GM18499 (cell line): ENCODE data around the gene ARTN.

Experiments
- ATAC-seq: cut with Tn5 transposase; IDR thresholded peaks from one replicate; pipeline ENCODE4 v1.9.1; 2021; ENCODE audit warnings: moderate number of reproducible peaks; ENCODE audit not compliant: insufficient read depth, unreplicated experiment

Gene ARTN

GRCh38 chr1:43921022-43921421 lies 12.6 kb upstream of the ARTN start:
- ATAC-seq, result no peak

DNA sequence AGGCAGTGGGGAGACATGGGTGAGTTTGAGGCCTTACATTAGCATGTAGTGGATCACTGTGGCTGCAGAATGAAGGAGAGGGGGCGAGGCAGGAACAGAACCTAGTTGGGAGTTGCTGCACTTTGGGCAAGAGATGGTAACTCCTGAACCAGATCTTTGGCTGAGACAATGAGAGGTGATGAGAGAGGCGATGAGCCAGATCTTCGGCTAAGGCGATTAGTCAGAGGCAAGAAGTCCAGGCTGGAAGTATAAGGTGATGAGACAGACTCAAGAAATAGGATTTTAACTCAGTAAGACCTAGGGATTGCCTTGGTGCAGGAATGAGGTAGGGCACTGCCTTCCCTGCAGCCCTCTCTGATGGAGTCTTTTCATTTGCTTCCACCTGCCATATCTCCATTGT lies 9.1 kb upstream of the ARTN start:
- ATAC-seq, result no peak

- ATAC-seq, result no peak
Measured at GRCh38 chr1:43925846-43926245, 7.8 kb upstream of the ARTN start.

GRCh38 chr1:43930168-43930948 lies 3.2 kb upstream of the ARTN start:
- ATAC-seq, result no peak

- no peak for ATAC-seq
Measured at GRCh38 chr1:43930949-43931275, 2.7 kb upstream of the ARTN start.

DNA sequence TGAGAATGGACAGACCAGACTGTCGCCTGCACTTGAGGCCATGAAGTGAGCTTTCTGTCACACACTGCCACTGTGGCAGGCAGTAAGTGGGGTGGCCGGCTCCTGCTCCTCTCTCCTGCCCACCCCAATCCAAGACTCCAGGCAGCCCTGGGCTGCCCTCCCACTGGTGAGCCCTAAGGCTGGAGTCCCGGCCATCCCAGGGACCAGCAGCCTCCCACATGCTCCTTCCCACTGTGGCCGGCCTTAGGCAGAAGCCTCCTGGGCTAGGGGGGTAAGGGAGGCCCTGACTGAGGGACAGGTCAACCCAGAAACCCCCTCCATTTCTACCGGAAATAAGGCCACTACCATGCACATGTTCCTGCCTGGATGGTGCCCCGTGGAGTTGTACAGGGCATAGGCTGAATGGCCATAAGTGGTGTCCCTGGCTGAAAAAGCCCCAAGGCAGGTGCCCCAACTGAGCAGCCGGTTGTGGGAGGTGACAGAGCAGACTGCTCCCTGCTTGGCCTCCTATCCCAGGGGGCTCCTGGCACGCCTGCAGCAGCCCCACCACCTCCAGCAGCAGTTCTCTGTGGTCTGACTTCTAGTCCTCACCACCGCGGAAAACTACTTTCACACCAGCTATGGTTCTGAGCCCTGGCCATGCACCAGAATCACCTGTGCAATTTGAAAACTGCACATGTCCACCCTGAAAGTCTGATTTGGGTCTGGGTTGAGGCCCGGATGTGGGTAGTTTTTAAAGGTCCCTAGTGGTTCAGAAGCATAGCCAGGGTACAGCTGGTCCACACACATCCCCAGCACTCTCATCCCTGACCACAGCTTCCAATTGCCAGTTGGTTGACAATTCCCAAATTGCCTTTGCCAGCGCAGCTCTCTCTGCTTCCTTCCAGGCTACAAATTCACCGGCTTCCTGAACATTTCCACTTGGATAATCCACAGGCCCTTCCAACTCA lies 1.6 kb upstream of the ARTN start:
- no peak for ATAC-seq

GRCh38 chr1:43932786-43933385 lies 715 bp upstream of the ARTN start:
- no peak for ATAC-seq

DNA sequence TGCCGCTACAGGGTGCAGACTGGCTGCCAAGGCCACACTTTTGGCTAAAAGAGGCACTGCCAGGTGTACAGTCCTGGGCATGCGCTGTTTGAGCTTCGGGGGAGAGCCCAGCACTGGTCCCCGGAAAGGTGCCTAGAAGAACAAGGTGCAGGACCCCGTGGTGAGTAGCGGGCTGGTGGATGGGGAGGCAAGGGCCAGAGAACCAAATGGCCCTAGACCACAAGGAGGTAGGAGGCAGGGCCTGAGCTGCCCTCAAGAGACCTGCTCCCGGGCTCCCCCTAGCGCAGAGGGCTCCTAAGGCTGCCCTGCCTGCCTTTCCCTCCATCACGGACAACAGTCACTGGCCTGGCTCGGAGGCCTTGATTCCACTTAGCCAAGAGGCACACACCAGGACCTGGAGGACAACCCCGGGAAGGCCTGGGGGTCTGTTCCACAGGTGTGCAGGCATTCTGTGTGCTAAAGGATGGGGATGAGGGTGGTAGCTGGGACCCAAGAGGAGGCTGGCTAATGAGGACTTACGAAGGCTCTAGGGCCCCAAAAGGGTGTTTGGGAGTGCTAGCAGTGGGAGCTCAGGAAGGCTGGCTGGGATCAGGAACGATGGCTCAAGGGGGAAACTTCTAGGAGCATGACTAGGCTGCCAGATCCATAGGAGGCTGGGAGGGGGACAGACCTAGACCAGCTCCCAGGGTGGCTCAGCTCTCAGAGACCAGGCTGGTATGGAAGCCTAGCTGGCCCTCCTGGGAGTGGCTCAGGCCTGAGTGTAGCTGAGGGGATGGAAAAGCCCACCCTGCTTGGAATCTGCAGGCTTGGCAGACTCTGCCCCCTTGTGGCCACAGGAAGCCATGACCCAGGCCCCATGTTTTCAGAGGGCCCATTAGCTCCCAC lies 742 bp downstream of the ARTN start:
- no peak for ATAC-seq

DNA sequence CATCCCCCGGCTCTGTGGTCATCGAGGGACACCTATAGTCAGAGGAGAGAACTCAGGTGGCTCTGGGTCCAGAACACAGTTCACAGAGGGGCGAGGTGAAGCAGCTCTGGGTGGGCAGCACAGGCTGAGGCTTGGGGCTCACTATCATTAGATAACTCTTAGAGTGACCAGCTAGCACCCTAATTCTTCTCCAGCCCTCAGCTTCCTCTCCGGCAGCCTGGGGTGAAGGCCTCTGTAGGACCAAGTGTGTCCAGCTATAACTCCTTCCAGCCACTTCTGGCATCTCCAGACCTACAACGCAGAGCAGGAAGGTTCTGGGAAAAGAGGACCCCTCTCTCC lies 1.4 kb downstream of the ARTN start:
- no peak for ATAC-seq

GRCh38 chr1:43935711-43936427 lies 2.3 kb downstream of the ARTN start:
- ATAC-seq, result no peak

- ATAC-seq, result no peak
Measured at GRCh38 chr1:43936431-43937151, 3.0 kb downstream of the ARTN start.

DNA sequence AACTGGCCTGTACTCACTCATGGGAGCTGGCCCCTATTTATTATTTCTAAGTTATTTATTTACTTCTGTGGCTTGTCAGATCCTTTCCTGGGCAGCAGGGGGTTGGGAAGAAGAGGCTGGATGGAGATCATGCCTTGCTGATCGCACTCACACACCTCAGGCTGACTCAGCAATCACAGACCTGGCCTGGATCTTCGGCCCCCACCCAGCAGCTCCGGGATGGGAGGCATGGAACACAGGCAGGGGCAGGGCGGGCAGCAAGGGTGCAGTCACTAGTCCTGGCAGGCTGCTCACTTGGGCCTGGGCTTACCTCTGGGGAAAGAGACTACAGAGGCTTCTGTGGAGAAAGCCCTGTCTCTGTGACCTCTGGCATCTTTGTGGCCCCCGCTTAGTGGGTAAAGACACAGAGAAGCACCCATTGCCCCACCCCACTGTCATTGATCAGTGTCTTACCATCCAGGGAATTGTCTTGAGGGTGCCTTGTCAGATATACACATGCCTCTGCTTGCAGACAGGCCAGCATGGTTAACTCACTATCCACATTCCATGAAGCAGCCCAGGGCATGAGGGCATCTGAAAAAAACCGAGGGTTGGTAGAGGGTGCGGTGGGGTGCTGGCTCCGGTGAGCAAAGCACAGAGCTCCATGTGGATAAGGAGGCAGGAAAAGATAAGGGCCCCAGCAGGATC lies 3.7 kb downstream of the ARTN start:
- ATAC-seq, result no peak

DNA sequence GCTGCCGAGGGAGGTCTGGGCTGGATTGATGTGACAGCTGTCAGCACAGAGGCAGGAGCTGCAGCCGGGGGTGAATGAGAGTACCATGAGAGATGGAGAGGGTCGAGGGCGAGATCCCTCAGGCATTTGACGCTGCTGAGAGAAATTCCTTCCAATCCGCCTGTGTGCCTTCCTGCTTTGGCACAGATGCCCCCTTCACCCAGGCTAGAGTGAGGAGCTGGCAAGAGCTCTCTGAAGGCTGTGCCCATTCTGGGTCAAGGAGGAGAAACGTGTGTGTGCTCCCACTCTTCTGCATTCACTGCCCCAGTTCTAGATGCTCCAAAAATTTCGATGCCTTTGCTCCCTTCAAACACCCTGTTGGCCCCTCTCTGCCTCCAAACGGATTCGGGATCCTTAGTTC lies 4.8 kb downstream of the ARTN start:
- no peak for ATAC-seq

GRCh38 chr1:43938892-43939587 lies 5.4 kb downstream of the ARTN start:
- no peak for ATAC-seq

DNA sequence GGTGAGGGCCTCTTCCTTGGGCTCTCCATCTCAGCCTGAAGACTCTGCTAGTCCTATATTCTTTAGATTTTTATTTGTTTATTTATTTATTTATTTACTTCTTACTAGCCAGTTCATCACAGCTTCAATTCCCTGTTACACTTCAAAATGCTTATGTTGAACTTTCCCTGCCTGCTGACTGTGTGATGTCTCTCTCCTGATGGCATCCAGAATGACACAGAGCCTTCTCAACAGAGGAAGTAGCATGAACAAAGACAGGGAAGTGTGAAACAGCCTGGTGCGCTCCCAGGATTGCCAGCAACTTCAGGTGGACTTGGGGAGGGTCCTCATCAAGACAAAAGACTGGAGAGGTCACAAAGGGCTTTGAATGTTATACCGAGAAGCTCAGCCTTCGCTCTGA lies 8.8 kb downstream of the ARTN start:
- no peak for ATAC-seq

- ATAC-seq, result no peak
Measured at GRCh38 chr1:43944860-43945259, 11.3 kb downstream of the ARTN start.

DNA sequence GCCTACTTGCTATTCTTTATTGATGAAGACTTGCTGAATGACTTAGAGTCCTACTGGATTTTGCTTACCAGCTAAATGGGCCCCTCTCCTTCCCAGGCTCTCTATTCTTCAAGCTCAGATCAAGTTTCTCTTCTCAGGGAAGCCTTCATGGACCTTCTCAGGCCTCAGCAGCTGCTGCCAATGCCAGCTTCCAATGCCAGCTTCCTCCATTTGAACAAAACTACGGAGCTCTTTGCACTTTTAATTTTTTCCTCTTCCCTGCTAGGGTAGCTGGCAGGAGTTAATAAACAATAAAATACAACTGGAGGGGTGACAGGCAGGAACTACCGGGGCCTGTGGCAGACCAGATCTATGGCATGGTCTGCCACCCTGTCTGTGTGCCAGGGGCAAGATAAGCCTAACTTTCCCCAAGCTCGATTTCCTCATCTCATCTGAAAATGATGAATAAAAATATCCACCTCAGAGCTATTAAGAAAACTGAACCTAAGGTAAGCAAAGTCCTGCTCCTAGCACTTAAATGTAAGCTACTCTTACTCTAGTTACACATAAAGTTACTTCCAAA lies 12.2 kb downstream of the ARTN start:
- no peak for ATAC-seq
